HG02852 (cell line): Measurements from ENCODE around the gene FNDC7.
"Not testable (repeated sequence)": the region's sequence is repeated elsewhere in the genome, so short reads cannot be mapped to it uniquely, and the experiment has no call there.

ENCODE experiments used
- ATAC-seq: cut with Tn5 transposase; IDR thresholded peaks from one replicate; pipeline ENCODE4 v1.9.1; 2021; ENCODE audit warnings: mild to moderate bottlenecking, moderate library complexity; ENCODE audit not compliant: unreplicated experiment

The FNDC7 gene

DNA sequence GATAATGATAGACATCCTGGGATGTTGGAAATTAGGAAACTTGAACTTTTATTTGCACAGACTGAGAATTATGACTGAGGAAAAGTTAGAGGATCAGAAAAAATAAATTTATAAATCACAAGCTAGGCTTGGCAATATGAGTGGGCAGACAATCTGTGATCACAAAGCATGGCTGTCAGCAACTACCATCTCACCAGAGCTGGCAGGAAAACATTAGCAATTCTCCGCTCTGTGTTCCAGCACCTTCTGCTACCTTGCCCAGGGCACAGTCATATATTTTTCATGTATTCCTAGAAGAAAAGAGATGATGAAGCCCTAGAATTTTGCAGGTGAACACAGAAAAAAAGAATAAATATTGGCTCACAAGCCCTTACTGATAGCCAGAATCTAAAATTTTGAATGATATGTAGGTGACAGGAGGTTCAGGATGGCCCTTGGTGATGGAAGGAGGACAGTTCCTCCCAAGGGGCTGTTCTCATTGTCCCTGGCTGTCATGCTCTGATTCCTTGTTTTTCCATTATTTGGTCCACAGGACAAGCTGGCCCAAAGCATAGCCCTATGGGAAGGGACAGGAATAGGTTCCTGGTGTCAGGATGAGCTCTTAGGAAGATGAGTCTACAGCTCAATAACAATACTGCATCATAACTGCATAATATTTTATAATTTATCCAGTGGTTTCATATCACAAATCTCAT lies 21.6 kb downstream of the FNDC7 start:
- ATAC-seq, result no peak

DNA sequence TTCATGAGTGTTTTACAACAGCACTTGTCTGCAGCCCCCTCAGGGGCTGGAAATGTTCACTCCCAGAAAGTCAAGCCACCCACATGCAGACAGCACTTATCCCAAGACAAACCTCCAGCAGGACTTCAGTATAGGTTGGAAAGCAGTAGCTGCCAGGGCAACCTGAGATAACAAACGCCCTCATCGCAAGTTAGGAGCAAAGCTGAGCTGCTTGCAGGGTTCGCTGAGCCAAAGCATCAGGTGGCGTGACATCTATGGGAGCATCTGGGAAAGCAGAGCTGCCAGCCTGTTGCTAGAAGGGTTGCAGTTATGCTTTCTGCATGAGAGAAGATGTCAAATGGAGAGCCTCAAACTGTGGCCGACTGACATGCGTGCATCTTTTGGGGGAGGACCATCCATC lies 29.5 kb downstream of the FNDC7 start:
- no peak for ATAC-seq

DNA sequence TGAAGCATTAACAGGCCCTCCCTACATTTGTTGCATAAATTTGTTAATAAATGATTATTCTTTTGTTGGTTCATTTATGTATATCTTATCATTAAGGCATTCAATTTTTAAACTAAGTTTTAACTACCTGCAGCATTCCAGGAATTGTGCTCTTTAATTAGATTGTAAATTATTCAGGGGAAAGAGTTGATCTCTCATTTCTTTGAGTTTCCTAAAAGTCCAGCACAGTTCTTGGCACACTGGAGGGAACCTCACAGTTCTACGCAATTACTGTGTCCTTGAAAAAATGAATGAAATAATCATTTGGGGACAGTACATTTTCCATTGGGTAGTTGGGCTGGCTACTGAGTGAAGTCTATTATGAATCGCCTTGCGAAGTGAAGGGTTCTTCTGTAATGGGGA lies 33.3 kb downstream of the FNDC7 start:
- no peak for ATAC-seq

DNA sequence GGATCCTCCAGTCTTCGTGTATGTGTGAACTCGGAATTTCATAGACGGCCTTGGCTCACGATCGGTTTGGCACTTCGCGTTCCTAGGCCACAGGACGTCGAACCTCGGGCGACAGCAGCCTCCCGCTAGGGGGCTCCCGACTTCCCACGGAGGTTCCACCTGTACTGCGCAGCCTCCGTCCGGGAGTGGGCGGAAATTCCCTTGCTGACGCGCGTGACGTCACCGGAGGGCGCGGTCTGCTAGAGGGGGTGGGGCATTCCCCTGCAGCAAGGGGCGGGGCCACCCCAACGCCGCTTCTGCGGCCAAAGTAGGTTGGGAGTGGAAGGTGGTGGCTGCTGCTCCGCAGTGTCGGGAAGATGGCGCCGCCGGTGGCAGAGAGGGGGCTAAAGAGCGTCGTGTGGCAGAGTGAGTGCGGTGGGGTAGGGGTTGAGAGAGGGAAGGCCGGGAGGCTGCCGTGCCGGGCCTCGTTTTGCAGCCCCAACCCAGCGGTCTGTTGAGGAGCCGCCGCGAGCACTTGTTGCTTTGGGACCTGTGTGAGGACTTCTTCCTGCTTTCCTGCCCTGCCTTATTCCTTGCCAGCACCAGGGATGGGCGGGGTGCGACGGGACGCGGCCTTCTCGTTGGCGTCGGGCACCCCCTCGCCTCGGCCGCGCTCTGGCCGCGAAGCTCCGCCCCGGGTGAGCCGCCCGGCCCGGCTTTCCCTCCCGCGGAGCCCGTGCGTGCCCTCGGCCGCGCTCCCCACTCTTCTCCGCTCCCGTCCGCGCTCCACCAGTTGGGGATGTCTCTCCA lies 33.9 kb downstream of the FNDC7 start, which contains the start of gene STXBP3:
Gene STXBP3, plus strand, starts transcription at position 293 of the 789 bp plus-strand sequence. Its CDS starts 64 bp downstream, at position 357.
- ATAC-seq, result peak; percentile 91

DNA sequence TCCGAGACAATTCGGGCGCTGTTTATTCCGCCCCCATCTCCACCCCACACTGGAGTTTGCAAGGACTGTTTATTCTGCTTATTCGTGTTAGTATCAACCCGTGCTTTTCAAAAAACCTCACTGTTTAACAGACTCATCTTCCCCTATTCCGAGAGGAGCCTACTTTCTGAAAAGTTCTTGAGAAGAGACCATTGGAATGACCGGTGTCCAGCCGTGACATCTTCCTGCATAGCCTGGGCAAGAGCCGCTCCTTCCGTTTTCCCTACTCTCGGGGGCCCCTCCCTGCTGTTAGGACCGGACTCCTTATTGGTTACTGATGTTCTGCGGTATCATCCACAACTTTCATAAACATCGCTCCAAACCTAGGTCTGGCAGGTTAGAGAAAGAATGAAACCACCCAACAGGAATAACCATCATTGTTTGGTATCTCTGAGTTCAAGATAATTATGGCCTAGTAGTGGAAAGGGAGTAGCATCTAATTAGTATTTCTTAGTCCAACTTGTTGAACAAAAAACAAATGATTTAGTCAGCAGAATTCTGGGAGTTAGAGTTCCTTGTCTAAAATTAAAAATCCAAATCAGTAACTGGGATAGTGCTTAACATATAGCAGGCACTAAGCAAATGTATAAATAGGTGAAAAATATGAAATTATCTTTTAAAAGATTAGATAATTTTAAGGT lies 34.6 kb downstream of the FNDC7 start:
- ATAC-seq, result peak; percentile 34

DNA sequence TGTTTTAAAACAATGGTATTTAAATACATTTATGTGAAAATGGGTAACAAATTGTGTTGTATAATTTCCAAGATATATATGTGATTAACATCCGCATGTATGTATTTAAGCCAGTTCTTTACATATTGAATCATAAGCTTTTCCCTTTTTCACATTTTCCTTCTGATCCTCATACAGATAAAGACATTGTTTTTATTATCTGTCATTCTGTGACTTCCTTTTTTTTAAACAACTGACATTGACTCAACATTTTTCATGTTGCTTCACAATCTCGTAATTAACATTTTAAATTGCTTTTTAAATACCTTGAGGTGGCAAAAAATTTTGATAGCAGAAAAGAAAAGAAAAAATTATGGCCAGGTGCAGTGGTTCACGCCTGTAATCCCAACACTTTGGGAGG lies 35.2 kb downstream of the FNDC7 start:
- no peak for ATAC-seq

DNA sequence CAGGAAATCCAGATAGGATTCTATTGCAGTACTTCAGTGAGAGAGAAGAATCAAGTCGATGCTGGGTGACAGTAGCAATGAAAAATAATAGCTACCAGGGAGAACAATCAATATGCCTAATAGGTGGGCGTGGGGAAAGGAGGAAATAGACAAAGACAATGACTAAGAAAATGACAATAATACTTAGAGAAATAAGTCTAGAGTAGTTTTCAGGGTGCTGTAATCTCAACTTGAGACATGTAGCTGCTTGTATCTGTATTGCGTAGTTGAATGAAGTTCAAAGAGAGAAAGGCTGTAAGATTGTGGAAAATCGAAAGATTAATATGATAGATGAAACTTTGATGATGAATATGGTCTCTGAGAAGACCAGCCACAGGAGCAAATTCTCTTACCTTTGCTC lies 36.4 kb downstream of the FNDC7 start:
- ATAC-seq, result no peak

DNA sequence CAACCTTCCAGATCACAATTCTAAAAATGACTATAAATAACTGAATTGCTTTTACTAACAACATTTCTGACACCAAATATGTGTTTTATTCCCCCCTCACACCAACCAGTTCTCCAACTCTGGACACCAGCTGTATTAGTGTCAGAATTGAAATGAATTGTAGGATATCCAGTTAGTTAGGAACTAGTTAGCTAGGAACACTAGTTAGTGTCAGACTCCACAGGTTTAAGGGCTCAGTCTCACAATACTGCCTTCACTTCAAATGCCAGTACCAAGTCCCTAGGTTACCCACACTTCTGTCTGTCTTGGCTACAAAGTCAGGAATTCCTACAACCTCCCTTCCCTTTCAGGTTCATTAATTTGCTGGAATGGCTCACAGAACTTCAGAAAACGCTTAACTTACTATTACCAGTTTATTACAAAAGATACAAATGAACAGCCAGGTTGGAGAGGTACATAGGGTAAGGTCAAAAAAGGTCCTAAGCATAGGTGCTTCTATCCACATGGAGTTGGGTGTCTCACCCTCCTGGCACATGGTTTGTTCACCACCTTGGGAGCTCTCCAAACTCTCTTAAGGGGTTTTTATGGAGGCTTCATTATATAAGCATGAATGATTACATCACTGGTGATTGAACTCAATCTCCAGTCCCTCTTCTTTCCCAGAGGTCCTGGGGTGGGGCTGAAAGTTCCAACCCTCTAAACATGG lies 37.9 kb downstream of the FNDC7 start:
- ATAC-seq, result no peak

DNA sequence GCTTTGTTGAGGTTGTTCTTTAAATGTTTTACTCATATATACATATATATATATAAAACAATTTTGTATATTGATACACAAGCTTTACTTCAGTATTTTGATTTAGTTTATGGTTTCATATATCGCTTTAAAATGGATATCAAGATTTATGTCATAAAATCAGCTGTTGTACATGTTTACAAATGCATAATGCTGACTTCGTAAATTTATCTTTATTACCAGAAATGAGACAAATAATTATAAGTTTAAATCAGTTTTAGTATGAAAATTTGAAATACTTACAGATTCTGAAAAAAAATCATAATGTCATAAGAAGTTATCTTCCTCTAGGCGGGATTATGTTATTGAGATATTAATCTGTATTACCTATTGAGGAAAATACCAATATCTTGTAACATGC lies 40.7 kb downstream of the FNDC7 start:
- no peak for ATAC-seq

DNA sequence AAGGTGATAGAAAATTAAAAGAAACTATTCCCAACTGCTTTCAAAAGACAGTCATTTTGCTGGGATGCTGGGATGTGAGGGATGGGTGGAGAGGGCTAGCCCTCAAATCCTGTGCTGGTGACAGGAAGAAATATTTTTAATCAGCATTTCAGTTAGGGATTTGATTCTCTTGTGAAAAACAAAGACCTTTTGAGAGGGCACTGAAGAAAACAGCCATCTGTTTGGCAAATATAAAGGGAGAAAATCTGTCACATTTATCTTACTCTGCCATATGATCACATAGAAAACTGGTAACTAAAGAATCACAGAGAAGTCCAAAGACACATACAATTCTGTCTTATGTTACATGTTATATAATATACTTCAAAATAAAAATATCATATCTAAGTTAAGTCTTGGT lies 46.1 kb downstream of the FNDC7 start:
- no peak for ATAC-seq

DNA sequence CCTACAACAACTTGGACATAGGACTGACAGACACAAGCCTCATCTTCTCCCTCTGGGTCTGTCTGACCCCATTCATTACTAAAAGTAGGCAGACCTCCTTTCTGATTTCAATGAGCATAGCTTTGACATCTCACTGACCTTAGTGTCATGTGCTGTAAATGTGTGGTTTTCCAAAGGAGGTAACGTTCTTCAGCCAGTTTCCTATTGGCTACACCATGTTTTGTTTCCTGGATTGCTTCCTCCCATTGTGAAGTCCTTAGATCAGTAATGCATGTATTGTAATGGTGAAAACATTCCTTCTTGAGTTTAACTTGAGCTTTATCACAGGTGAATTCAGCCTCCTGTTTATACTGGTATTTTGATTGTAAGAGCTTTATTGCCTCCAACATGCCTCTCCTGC lies 54.4 kb downstream of the FNDC7 start:
- no peak for ATAC-seq

DNA sequence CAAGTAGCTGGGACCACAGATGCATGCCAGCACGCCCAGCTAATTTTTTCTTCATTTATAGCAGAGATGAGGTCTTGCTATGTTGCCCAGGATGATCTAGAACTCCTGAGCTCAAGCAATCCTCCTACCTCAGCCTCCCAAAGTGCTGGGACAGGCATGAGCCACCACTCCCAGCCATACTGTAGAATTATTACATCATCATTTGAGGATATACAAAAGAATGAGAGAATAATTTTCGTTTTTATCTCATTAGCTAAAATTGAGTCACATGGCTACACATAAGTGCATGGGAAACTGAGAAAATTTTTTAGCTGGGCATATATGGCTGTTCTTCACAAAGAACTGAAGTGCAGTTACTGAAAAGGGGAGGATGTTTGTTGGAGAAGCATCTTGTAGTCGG lies 55.0 kb downstream of the FNDC7 start:
- ATAC-seq, result no peak

DNA sequence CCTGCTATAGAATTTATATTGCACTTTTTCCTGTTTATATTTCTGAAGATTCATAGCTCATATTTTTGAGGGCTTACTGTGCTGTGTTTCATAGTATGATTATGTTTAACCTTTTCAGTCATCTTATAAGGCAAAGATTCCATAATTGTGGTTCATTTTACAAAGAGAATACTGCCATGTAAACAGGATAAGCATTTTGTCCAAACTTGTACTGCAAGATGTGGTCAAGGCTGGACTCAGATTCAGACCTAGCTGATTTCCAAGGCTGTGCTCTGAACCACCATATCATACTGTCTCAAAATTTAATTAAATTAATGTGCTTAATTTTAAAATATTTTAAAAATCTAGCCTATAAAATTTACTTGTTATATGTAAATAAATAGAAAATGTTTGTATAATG lies 65.1 kb downstream of the FNDC7 start:
- ATAC-seq, result no peak

DNA sequence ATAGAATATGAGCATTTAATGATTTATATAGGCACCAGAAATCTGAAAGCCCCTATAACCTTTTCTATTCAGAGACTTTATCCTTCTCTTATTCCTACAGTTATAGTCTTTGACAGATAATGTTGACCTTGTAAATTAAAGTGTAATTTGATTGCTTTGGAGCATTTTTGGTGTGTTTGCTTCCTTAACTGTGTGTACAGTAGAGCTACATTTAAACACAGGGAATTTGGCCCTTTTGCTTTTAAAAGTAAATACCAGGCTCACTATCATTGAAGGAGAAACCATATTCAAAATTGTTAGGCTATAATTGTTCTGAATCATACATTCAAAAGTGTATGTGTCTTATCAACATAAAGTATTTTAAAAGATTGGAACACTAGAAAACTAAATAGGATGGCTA lies 66.7 kb downstream of the FNDC7 start:
- ATAC-seq, result no peak

DNA sequence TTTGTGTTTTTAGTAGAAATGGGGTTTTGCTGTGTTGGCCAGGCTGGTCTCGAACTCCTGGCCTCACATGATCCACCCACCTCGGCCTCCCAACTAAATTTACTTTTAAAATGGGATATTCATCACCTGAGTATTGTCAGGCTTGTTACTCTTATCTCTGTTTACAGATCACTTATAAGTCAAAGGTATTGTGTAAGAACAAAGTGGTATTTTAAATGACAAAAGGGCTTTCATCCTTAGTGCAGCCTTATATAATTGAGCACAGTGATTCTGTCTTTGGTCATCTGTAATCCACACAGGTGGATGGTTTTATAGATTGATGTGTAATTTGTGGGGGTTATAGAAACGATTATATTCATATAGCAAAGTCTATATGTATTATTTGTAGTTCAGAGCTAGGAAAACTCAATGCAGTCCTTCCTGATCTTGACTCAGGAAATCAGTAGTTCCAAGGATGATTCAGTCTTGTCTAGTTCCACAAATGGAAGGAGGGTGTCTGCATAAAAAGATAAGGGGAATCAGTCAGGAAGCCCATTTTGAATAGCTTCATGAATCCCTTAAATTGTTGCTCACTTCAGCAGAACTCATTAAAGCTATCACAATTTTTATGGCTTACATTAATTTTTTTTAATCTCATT lies 68.3 kb downstream of the FNDC7 start:
- no peak for ATAC-seq

DNA sequence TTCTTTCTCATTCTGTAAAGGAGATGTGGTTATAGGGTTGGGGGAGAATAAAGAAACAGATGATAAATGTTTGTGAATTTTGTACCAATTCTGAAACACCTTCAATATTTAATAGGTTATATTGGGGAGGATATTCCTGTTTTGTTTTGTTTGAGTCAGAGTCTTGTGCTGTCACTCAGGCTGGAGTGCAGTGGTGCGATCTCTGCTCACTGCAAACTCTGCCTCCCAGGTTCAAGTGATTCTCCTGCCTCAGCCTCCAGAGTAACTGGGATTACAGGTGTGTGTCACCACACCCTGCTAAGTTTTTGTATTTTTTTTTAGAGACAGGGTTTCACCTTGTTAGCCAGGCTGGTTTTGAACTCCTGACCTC lies 68.9 kb downstream of the FNDC7 start:
- not testable (repeated sequence) for ATAC-seq

DNA sequence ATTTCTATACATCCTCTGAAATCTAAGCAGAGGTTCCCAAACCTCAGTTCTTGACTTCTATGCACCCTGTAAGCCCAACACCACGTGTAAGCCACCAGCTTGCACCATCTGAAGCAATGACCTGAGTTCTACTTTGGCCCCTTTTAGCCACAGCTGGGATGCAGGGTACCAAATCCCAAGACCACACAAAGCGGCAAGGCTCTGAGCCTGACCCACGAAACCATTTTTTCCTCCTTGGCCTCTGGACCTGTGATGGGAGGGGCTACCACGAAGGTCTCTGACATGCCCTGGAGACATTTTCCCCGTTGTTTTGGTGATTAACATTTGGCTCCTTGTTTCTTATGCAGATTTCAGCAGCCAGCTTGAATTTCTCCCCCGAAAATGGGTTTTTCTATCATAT lies 72.6 kb downstream of the FNDC7 start:
- ATAC-seq, result no peak

DNA sequence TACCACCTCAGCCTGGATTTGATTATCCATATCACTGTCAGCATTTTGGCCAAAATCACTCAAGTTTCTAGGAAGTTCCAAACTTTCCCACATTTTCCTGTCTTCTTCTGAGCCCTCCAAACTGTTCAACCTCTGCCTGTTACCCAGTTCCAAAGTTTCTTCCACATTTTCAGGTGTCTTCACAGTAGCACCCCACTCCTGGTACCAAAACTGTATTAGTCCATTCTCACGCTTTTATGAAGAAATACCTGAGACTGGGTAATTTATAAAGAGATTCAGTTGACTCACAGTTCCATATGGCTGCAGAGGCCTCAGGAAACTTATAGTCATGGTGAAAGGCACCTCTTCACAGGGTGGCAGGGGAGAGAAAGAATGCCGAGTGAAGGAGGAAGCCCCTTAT lies 73.2 kb downstream of the FNDC7 start:
- ATAC-seq, result no peak

DNA sequence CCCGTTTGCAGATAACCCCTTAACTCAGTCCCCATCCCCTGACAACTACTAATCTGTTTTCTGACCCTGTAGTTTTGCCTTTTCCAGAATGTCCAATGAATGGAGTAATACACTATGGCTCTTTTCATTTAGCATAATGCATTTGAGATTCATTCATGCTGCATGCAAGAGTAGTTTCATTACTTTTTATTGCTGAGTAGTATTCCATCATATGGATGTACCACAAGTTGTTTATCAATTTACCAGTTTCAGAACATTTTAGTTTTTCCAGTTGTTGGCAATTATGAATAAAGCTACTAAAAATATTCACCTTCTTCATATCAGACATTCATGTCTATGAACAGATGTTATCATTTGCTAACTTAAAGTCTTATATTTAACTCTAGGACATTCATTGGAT lies 79.1 kb downstream of the FNDC7 start:
- ATAC-seq, result no peak
